ENCODE results near the gene CMBL. TPM values are rescaled to one million over a fixed set of nuclear protein-coding genes. Genes with fewer than 3 reads are reported as not detected.

The CMBL gene
- total and polyA plus RNA-seq, 2 donors from 2014 or later, result 36.6 to 243 TPM

- Histone ChIP-seq H3K4me3 (ENCODE audit: low read length in 3 of 3) (peak overlapping the region in 2 of 3 donors; percentile 5 to 47), H3K27ac (ENCODE audit: low read depth in 2 of 2, low read length in 2 of 2) (peak overlapping the region; percentile 67 to 90), H3K9ac (ENCODE audit: low read length in 3 of 3) (peak overlapping the region in 1 of 3 donors; percentile 34), H3K36me3 (ENCODE audit: control insufficient read depth in 2 of 3, insufficient read depth in 3 of 3, low read length in 3 of 3) (peaks cover 0 to 4% (median 0%) of the 10 kb centered on the region in 3 donors), H3K4me1 (ENCODE audit: control insufficient read depth in 2 of 3, insufficient read depth in 2 of 3, low read depth in 1 of 3, low read length in 3 of 3) (peaks cover 0 to 29% (median 7%) of the 10 kb centered on the region in 3 donors), H3K27me3 (ENCODE audit: control insufficient read depth, insufficient read depth, low read length) (no peaks in the 10 kb centered on the region), H3K9me3 (ENCODE audit: control insufficient read depth in 2 of 3, insufficient read depth in 1 of 3, low read length in 3 of 3) (no peaks in the 10 kb centered on the region)
- DNase-seq (peak in 2 of 5 donors; percentile 36 to 94), FAIRE-seq (no peak)
- no peak for TF ChIP-seq CTCF (IDR thresholded peaks at IDR 0.05; ENCODE audit: borderline replicate concordance, extremely low read depth, insufficient read depth)
- intact Hi-C loops (cut with DNase I), result no loop called here
These were observed 5.7 kb downstream of the CMBL start for GRCh38 chr5:10301842-10302610.

GRCh38 chr5:10301266-10301665 is 6.4 kb downstream of the CMBL start:
- H3K4me1 ChIP-seq (ENCODE audit: control insufficient read depth in 2 of 3, insufficient read depth in 2 of 3, low read depth in 1 of 3, low read length in 3 of 3), result peaks cover 0 to 29% (median 0%) of the 10 kb centered on the region in 3 donors
- no peaks in the 10 kb centered on the region for H3K27me3 ChIP-seq (ENCODE audit: control insufficient read depth, insufficient read depth, low read length)
- peak overlapping the region in 1 of 3 donors; percentile 47 for H3K4me3 ChIP-seq (ENCODE audit: low read length in 3 of 3)
- FAIRE-seq, result no peak
- no peak for TF ChIP-seq CTCF (IDR thresholded peaks at IDR 0.05; ENCODE audit: borderline replicate concordance, extremely low read depth, insufficient read depth)
- peak overlapping the region in 1 of 3 donors; percentile 34 for H3K9ac ChIP-seq (ENCODE audit: low read length in 3 of 3)
- peaks cover 0 to 9% (median 0%) of the 10 kb centered on the region in 3 donors for H3K36me3 ChIP-seq (ENCODE audit: control insufficient read depth in 2 of 3, insufficient read depth in 3 of 3, low read length in 3 of 3)
- no peak for DNase-seq
- no peaks in the 10 kb centered on the region for H3K9me3 ChIP-seq (ENCODE audit: control insufficient read depth in 2 of 3, insufficient read depth in 1 of 3, low read length in 3 of 3)
- intact Hi-C loops (cut with DNase I), result no loop called here
- peak overlapping the region; percentile 18 to 63 for H3K27ac ChIP-seq (ENCODE audit: low read depth in 2 of 2, low read length in 2 of 2)

GRCh38 chr5:10300246-10300645 is 7.5 kb downstream of the CMBL start:
- H3K27me3 ChIP-seq (ENCODE audit: control insufficient read depth, insufficient read depth, low read length), result no peaks in the 10 kb centered on the region
- peaks cover 0 to 29% (median 0%) of the 10 kb centered on the region in 3 donors for H3K4me1 ChIP-seq (ENCODE audit: control insufficient read depth in 2 of 3, insufficient read depth in 2 of 3, low read depth in 1 of 3, low read length in 3 of 3)
- intact Hi-C loops (cut with DNase I), result no loop called here
- no peak overlapping the region for H3K4me3 ChIP-seq (ENCODE audit: low read length in 3 of 3)
- FAIRE-seq (no peak), DNase-seq (no peak)
- peaks cover 0 to 9% (median 0%) of the 10 kb centered on the region in 3 donors for H3K36me3 ChIP-seq (ENCODE audit: control insufficient read depth in 2 of 3, insufficient read depth in 3 of 3, low read length in 3 of 3)
- TF ChIP-seq CTCF (IDR thresholded peaks at IDR 0.05; ENCODE audit: borderline replicate concordance, extremely low read depth, insufficient read depth), result no peak
- H3K9ac ChIP-seq (ENCODE audit: low read length in 3 of 3), result no peak overlapping the region
- H3K27ac ChIP-seq (ENCODE audit: low read depth in 2 of 2, low read length in 2 of 2), result no peak overlapping the region
- H3K9me3 ChIP-seq (ENCODE audit: control insufficient read depth in 2 of 3, insufficient read depth in 1 of 3, low read length in 3 of 3), result no peaks in the 10 kb centered on the region
